Activated CD4-positive, alpha-beta T cell treated with anti-CD3 and anti-CD28 coated beads, Interleukin-2, amount 50 U/mL, for 4 hours (primary cell): ENCODE measurements around the gene RPP21.

Source experiments
- DNase-seq, 2 experiments: peaks; one replicate each; pipeline ENCODE4 v3.0.0-alpha.2; 2020

RPP21 gene

GRCh38 chr6:30386166-30386565 is 41.2 kb downstream of the RPP21 start:
- no peak for DNase-seq

- no peak for DNase-seq
Measured at GRCh38 chr6:30391240-30391639, 46.3 kb downstream of the RPP21 start.

GRCh38 chr6:30394139-30394538 is 49.2 kb downstream of the RPP21 start:
- DNase-seq: no peak
